ENCODE data around the gene PKDREJ. TPM values are rescaled to one million over a fixed set of nuclear protein-coding genes. Genes with fewer than 3 reads are reported as not detected.

PKDREJ gene
- total RNA-seq, 1 donor = under 0.01 TPM

DNA sequence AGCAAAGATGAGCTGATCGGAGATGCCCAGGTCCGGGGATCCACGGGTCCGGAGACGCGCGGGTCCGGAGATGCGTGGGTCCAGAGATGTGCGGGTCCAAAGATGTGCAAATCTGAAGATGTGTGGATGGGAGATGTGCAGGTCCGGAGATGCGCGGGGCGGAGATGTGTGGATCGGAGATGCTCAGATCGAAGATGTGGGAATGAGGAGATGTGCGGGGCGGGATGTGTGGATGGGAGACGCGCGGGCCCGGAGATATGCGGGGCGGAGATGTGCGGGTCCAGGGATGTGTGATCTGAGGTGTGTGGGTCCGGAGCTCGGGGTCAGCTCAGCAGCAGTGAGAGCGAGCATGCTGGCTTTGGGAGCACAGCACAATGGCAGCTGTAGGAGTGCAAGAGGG is 48.5 kb downstream of the PKDREJ start:
- H3K4me3 ChIP-seq (ENCODE audit: low read length) = no peak overlapping the region

DNA sequence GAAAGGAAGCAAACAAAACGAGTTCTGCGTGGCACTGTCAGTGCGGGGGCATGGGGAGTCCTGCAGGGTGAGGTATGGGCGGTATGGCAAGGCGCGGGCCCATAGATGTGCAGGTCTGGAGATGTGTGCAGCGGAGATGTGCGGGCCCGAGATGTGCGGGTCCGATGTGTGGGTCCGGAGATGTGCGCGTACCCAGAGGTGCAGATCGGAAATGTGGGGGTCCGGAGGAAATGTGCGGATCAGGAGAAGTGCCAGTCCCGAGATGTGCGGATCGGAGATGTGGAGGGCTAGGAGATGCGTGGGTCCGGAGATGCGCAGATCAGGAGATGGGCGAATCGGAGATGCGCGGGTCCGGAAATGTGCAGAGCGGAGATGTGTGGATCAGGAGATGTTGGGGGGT is 49.0 kb downstream of the PKDREJ start:
- Histone ChIP-seq H3K4me3 (ENCODE audit: low read length) (no peak overlapping the region), H3K9me3 (ENCODE audit: low read depth, low read length) (peaks cover 4% of the 10 kb centered on the region), H3K4me1 (ENCODE audit: insufficient read depth, low read length) (no peaks in the 10 kb centered on the region), H3K27me3 (ENCODE audit: insufficient read depth, low read length) (no peaks in the 10 kb centered on the region)

More for the DNA sequence above, 48.5 kb downstream of the PKDREJ start:
- Histone ChIP-seq H3K4me1 (ENCODE audit: insufficient read depth, low read length) (no peaks in the 10 kb centered on the region), H3K9me3 (ENCODE audit: low read depth, low read length) (no peaks in the 10 kb centered on the region), H3K27me3 (ENCODE audit: insufficient read depth, low read length) (no peaks in the 10 kb centered on the region)

DNA sequence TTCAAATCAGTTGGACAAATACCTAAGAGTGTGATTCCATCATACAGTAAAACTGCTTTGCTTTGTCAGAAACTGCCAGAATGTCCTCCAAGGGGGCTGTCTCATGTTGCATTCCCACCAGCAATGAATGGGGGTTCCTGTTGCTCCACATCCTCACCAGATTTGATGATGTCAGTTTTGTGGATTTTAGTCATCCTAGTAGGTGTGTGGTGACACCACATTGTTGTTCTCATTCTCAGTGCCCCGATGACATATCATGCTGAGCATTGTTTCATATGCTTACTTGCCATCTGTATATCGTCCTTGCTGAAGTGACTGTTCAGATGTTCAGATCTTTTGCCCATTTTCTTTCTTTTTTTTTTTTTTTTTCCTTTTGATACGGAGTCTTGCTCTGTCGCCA is 50.1 kb downstream of the PKDREJ start:
- no peak overlapping the region for H3K4me3 ChIP-seq (ENCODE audit: low read length)
- H3K9me3 ChIP-seq (ENCODE audit: low read depth, low read length) = peaks cover 9% of the 10 kb centered on the region
- H3K27me3 ChIP-seq (ENCODE audit: insufficient read depth, low read length) = no peaks in the 10 kb centered on the region
- no peaks in the 10 kb centered on the region for H3K4me1 ChIP-seq (ENCODE audit: insufficient read depth, low read length)

DNA sequence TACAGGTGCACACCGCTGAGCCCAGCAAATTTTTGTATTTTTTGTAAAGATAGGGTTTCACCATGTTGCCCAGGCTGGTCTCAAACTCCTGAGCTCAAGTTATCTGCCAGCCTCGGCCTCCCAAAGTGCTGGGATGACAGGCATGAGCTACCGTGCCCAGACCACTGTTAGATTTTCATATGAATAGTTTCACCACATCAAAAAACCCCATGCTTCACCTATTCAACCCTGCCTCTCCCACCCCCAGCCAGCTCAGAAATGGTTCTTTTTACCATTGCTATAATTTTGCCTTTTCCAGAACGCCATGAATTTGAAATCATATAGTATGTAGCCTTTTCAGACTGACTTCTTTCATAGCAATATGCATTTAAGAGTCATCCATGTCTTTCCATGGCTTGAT is 50.9 kb downstream of the PKDREJ start:
- H3K27me3 ChIP-seq (ENCODE audit: insufficient read depth, low read length) = no peaks in the 10 kb centered on the region
- peaks cover 9% of the 10 kb centered on the region for H3K9me3 ChIP-seq (ENCODE audit: low read depth, low read length)
- H3K4me1 ChIP-seq (ENCODE audit: insufficient read depth, low read length) = no peaks in the 10 kb centered on the region
- H3K4me3 ChIP-seq (ENCODE audit: low read length) = no peak overlapping the region

DNA sequence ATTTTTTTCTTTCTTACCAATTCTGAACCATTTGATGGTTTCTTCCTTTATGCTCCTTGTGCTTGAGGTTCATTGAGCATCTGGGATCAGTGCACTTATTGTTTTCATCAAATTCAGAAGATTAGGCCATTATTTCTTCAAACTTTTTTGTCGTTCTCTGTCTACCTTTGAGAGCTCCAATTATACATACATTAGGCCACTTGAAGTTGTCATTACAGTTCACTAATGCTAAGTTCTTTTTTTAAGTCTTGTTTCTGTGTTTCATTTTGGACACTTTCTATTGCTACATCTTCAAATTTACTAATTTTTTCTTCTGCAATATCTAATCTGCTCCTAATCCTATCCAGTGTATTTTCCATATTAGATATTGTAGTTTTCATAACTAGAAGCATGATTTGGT is 53.9 kb downstream of the PKDREJ start:
- Histone ChIP-seq H3K4me1 (ENCODE audit: insufficient read depth, low read length) (no peaks in the 10 kb centered on the region), H3K27me3 (ENCODE audit: insufficient read depth, low read length) (no peaks in the 10 kb centered on the region), H3K9me3 (ENCODE audit: low read depth, low read length) (peaks cover 9% of the 10 kb centered on the region), H3K4me3 (ENCODE audit: low read length) (no peak overlapping the region)

Other genes starting within 250 kb of the PKDREJ start
- 5.1 TPM for gene PPARA, start 112.8 kb downstream of the PKDREJ start, total RNA-seq
- gene CDPF1, start 13.1 kb downstream of the PKDREJ start, total RNA-seq = 1.6 TPM
- 16.3 TPM for gene TTC38, start 4.7 kb upstream of the PKDREJ start, total RNA-seq
- 0.52 TPM for gene GTSE1, start 33.5 kb upstream of the PKDREJ start, total RNA-seq
- gene TRMU, start 72.4 kb upstream of the PKDREJ start, total RNA-seq = 26.0 TPM

Measured in mononuclear cell (primary cell).